HG02623 (cell line): ENCODE data around the gene MTX3.
A peak's percentile ranks its signal among the peaks of the same experiment; 100 is the strongest.

Source experiments
- ATAC-seq: cut with Tn5 transposase; IDR thresholded peaks from one replicate; pipeline ENCODE4 v1.9.1; 2021; ENCODE audit warnings: moderate library complexity; ENCODE audit not compliant: unreplicated experiment

The MTX3 gene, protein sequence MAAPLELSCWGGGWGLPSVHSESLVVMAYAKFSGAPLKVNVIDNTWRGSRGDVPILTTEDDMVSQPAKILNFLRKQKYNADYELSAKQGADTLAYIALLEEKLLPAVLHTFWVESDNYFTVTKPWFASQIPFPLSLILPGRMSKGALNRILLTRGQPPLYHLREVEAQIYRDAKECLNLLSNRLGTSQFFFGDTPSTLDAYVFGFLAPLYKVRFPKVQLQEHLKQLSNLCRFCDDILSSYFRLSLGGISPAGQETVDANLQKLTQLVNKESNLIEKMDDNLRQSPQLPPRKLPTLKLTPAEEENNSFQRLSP

GRCh38 chr5:79990598-79991507, at the start of gene MTX3:
Gene MTX3, minus strand, starts transcription at chr5:79991262. Its CDS starts 24 bp downstream, at chr5:79991238.
- ATAC-seq: peak; percentile 85

DNA sequence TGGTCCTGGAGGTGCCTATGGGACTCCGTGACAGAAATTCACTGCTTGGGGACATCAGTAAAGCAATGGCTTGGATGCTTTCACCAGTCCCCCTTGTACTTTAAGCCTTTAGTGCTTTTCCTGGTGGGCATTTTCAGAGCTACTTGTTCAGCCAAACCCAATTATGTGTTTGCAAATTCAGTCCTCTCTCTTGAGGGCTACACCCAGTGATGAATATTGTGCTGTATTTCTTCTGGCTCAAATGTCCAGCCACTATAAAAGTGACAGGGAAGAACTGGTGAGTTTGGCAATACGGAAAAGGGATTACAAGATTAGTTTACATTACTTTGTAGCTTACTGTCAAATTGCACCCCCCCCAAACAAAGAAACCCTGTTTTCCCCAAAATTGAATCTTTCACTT, 48.6 kb upstream of the MTX3 start:
- no peak for ATAC-seq

DNA sequence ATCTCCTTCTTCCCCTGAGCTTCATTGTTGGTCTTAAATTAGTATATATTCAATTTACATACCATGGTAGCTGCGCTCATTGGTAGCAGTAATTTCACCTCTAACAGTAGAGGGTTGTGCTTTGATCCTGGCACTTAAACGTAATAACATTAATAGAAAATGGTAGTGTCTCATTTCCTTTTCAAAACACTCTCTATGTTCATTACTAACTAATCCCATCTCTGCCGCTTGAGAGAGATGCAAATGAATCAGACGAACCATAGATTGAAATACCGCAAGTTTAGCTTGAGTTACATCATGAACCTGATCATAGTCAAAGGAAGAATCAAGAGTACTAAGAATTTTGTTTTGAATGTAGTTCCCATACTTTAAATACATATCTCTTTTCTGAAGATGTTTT, 46.3 kb upstream of the MTX3 start:
- no peak for ATAC-seq

DNA sequence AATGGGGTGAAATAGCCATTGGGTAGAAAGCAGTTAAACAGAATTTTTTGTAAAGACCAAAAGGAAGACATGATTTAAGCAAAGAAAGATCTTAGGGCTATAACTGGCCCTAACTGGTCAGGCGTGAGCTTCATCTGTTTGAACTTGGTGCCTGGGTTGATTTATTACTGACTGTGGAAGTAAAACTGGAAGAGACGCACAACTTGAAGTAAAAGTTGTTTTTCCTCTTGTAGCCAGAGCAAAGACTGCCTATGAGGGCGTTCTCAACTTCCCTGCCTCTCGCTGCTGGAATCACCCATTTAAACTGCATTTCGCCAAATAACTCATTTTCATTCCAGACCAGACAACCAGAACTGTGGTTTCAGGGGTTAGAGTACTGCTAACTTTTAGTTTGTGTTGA, 45.6 kb upstream of the MTX3 start:
- no peak for ATAC-seq

- ATAC-seq: no peak
These were observed 44.8 kb upstream of the MTX3 start for GRCh38 chr5:80035839-80036238.

DNA sequence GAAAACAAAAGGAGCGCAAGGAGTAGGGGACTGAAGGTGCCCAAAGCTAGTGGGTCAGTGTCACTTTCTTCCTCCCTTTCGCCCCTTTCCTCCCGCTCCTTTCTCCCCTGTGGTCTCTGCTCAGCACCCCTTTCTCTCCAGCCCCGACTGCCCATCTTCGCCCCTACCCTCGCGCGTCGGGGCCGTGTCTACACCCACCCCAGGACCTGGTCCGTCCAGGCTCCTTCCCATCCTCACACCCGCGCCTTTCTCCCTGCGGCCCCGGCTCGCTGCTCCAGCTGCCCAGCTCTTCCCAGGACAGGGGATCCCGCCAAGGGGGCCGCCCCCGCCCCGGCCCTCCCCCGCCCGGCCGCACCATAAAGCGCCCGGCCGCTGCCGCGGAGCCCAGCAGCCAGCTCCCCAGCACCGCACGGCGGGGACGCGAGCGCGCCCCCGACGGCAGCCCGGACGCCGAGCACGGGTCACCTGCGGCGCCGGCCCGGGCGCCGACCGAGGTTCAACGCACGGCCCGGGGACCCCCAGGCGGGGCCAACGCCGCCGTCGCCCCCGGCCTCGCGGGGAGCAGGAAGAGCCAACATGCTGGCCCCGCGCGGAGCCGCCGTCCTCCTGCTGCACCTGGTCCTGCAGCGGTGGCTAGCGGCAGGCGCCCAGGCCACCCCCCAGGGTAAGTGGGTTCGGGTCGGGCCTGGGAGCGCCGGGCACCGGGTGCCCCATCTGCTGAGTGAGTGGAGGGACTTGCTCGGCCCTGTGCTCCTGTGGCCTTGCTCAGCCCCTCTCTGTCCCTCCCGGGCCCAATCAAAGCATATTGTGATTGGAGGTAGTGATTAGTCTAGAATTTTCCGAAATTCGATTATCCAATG, 44.1 kb upstream of the MTX3 start, which contains the start of gene THBS4:
THBS4 (plus strand) TSS at position 387 of the 860 bp plus-strand sequence; CDS start at position 577, 190 bp downstream.
- no peak for ATAC-seq

DNA sequence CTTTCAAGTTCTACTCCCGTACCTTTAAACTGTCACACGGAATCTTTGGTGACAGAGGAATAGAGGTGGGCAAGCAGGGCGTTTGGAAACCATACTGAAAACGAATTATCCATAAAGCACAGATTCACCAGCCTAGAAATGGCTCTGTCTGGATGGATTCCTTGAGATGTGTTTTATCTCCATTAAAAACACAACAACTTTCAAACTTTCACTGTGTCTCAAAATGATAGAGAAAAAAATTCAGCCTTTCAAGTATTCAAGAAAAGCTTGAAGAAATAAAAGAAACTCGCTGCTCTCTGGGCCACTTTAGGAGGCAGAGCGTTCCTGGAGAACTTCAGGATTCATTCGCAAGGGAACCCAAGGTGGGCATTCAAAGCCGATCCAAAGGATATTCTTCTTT, 43.5 kb upstream of the MTX3 start:
- ATAC-seq: no peak

- no peak for ATAC-seq
These were observed 42.5 kb upstream of the MTX3 start for GRCh38 chr5:80033513-80033912.

DNA sequence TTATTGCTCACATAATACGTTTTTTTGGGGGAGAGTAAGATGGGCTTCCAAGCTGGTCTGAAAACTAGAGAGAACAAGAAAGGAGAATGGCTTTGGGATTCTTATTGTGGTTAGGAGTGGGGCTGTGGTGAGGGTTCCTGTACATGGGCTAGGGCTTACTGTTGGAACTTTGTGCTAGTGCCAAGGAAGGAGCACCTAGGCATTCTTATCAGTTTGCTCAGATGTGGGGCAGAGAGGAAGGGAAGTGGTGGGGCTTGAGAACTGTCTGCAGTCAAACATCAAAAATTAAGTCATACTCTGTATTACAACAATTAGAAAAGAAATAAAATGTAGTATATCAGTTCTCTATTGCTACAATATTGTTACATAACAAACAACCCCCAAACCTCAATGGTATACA, 40.0 kb upstream of the MTX3 start:
- ATAC-seq: no peak

- ATAC-seq: no peak
These were observed 35.8 kb upstream of the MTX3 start for GRCh38 chr5:80026841-80027240.

DNA sequence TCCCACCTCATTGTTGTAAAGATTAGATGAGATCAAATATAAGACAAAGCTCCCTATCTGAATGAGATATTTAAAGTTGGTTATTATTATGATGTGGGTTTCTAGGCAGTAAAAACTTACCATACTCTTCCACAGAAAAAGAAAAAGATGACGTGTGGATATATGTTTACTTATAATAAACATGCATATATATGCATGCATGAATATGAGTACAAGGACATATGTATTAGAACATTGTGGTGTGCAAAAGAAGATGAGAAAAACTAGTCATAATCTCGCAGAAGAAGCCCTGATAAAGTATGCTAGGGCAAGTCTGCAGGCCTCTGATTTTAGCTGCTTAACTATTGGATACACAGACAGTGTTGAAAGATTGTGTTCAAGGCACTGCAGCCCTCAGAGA, 34.0 kb upstream of the MTX3 start:
- ATAC-seq: no peak

GRCh38 chr5:80010754-80011392, 19.8 kb upstream of the MTX3 start:
- ATAC-seq: no peak

DNA sequence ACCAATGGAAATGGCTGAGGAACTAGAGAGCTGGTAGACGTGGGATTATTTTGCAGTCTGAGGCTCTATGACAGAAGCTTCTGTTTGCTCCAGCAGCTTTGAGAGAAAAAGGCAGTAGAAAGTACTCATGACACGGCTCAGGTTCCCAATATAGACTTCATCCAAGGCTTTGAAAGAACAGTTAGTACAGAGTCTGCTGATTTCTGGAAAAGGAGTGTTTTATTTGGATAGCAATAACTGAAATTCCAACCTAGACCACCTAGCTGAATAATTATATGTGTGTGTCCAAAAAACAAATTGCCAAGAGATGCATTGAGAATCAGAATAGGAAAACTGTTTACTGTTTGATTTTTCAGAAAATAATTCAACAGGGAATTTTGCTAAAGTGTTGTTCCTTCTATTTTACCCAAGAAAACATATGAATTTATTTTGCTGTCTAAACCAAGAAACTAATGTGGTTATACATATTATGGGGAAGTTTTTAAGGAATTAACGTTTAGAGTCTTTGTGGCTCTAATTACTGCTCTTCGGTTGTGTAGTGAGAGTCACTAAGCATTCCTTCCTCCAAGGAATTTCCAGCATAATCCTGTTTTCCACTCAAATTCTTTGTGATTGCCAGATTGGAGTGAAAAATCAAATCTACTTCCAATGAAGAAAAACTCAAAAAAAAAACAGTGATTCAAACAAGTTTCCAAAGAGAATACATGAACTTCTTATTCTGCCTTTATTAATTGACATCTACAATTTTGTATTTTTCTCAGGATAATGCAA, 18.1 kb upstream of the MTX3 start:
- ATAC-seq: no peak

GRCh38 chr5:80002677-80003076, 11.6 kb upstream of the MTX3 start:
- ATAC-seq: no peak

DNA sequence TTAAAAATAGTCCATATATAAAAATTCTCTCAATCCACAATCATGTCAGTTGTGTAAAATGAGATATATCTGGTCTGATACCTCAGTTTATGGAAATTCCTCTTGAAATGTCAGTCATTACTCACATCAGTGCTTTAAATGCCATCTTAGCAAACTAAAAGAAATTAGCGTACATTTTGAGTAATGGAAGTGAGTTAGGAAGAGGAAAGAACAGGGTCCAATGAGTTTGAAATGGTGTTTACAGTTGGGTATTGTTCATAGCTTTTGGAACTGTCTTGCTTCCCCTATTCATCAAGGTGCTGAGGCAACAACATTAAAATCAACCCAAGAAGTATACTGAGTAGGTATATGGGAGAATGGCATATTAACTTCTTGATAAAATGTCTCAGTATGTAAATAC, 8.7 kb upstream of the MTX3 start:
- no peak for ATAC-seq

- ATAC-seq: no peak
These were observed 2.0 kb upstream of the MTX3 start for GRCh38 chr5:79992891-79993657.

DNA sequence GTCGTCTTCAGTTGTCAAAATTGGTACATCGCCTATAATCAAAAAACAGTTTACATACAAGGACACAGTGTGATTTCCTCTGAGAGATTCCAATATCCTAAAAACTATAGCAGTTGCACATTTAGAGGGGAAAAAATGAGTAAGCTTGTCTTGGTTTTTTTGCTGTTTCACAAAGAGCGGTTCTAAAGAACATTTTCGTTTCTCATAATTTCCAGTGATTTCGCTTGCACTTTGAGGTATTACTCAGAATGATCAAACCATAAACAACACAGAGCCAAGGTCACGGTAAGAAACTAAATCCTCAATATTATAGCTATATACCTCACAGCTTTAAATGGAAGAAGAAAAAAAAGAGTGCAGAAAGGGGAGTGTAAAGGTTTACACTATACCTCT, 861 bp downstream of the MTX3 start:
- ATAC-seq: peak; percentile 23

DNA sequence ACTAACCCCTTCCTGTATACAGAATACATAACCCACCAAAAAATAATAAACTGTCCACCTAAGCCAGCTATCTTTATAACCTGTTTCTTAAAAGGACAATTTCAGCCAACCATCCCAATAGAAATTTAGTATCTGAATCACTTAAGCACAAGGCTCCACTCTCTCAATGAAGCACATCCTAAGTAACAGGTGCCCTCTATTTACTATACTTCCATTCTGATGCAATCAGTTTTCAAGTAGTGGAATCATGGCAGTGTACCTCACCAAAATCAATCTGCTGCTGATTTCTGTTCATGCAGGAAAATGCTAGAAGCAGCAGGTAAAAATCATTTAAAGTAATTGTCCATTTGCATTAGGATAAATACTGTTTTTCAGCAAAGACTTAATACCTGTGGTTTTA, 4.8 kb downstream of the MTX3 start:
- ATAC-seq: no peak

- ATAC-seq: no peak
These were observed 5.8 kb downstream of the MTX3 start for GRCh38 chr5:79985288-79985687.
